ENCODE data around the gene CHAC2. TPM values are rescaled to one million over a fixed set of nuclear protein-coding genes. Genes with fewer than 3 reads are reported as not detected.
A peak's percentile ranks its signal among the peaks of the same experiment; 100 is the strongest.

Gene CHAC2
- total RNA-seq, 1 experiment from 2014 or later: 21.3 TPM

DNA sequence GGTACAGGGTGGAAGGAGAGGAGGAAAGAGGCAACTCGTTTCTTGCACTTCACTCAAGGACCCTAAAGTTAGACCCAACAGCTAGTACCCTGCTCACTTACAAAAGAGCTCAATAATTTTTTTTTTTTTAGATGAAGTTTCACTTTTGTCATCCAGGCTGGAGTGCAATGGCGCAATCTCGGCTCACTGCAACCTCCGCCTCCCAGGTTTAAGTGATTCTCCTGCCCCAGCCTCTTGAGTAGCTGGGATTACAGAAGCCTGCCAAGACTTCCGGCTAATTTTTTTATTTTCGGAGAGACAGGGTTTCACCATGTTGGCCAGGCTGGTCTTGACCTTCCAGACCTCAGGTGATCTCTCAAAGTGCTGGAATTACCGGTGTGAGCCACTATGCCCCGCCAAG is 15.1 kb downstream of the CHAC2 start:
- Histone ChIP-seq H3K27ac (ENCODE audit: low read length) (no peak overlapping the region), H3K27me3 (ENCODE audit: low read length) (no peaks in the 10 kb centered on the region), H3K79me2 (ENCODE audit: low read length) (peaks cover 98% of the 10 kb centered on the region), H3K4me2 (ENCODE audit: low read depth, low read length, poor library complexity, severe bottlenecking) (no peak overlapping the region), H4K20me1 (ENCODE audit: insufficient read depth, low read depth, low read length) (peaks cover 7% of the 10 kb centered on the region; the same call in 1 of the 2 replicates), H2AFZ (ENCODE audit: low read length) (no peak overlapping the region), H3K4me1 (ENCODE audit: low read length) (peaks cover 34% of the 10 kb centered on the region), H3K9me2 (replicated peaks; ENCODE audit: insufficient read depth, low read length) (no peaks in the 10 kb centered on the region), H3K9me3 (ENCODE audit: low read length) (no peaks in the 10 kb centered on the region), H3K4me3 (ENCODE audit: low read length) (no peak overlapping the region), H3K36me3 (ENCODE audit: insufficient read depth, low read length) (peaks cover 35% of the 10 kb centered on the region), H3K9ac (ENCODE audit: low read length) (no peak overlapping the region)
- DNase-seq: no peak

DNA sequence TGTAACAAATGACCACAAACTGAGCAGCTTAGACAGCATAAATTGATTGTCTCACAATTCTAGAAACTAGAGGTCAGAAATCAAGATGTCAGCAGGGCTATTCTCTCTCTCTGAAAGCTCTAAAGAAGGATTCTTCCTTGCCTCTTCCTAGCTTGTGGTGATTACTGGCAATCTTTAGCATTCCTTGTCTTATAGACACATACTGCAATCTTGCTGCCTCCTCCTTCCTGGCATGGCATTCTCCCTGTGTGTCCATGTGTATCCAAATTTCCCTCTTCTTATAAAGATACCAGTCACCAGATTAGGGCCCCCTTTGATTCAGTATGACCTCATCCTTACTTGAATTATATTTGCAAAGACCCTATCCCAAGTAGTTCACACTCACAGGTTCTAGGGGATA is 16.8 kb downstream of the CHAC2 start:
- DNase-seq: no peak
- H3K4me2 ChIP-seq (ENCODE audit: low read depth, low read length, poor library complexity, severe bottlenecking): peak overlapping the region; percentile 90
- peaks cover 8% of the 10 kb centered on the region; the same call in 1 of the 2 replicates for H4K20me1 ChIP-seq (ENCODE audit: insufficient read depth, low read depth, low read length)
- no peak overlapping the region for H2AFZ ChIP-seq (ENCODE audit: low read length)
- H3K9me2 ChIP-seq (replicated peaks; ENCODE audit: insufficient read depth, low read length): no peaks in the 10 kb centered on the region
- H3K79me2 ChIP-seq (ENCODE audit: low read length): peaks cover 99% of the 10 kb centered on the region
- H3K36me3 ChIP-seq (ENCODE audit: insufficient read depth, low read length): peaks cover 25% of the 10 kb centered on the region
- H3K9me3 ChIP-seq (ENCODE audit: low read length): no peaks in the 10 kb centered on the region
- peaks cover 40% of the 10 kb centered on the region for H3K4me1 ChIP-seq (ENCODE audit: low read length)
- no peak overlapping the region for H3K27ac ChIP-seq (ENCODE audit: low read length)
- H3K4me3 ChIP-seq (ENCODE audit: low read length): peak overlapping the region; percentile 96
- peak overlapping the region; percentile 97 for H3K9ac ChIP-seq (ENCODE audit: low read length)
- no peaks in the 10 kb centered on the region for H3K27me3 ChIP-seq (ENCODE audit: low read length)

DNA sequence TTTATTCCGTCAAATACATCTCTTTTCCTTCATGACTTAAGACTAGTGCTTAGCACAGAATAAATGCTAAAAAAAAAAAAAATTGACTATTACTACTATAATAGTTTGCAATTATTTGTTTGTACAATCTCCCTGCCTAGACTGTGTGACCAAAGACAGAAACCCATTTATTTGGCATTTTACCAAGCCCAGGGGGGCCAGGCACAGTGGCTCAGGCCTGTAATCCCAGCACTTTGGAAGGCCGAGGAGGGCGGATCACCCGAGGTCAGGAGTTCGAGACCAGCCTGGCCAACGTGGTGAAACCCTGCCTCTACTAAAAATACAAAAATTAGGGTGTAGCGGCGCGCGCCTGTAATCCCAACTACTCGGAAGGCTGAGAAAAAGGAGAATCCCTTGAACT is 17.8 kb downstream of the CHAC2 start:
- Histone ChIP-seq H3K9me3 (ENCODE audit: low read length) (no peaks in the 10 kb centered on the region), H3K27me3 (ENCODE audit: low read length) (no peaks in the 10 kb centered on the region), H2AFZ (ENCODE audit: low read length) (no peak overlapping the region), H3K9ac (ENCODE audit: low read length) (peak overlapping the region; percentile 97), H3K4me2 (ENCODE audit: low read depth, low read length, poor library complexity, severe bottlenecking) (peak overlapping the region; percentile 90), H3K4me3 (ENCODE audit: low read length) (peak overlapping the region; percentile 96), H3K4me1 (ENCODE audit: low read length) (peaks cover 39% of the 10 kb centered on the region), H3K79me2 (ENCODE audit: low read length) (peaks cover 99% of the 10 kb centered on the region), H3K36me3 (ENCODE audit: insufficient read depth, low read length) (peaks cover 17% of the 10 kb centered on the region), H3K9me2 (replicated peaks; ENCODE audit: insufficient read depth, low read length) (no peaks in the 10 kb centered on the region), H3K27ac (ENCODE audit: low read length) (peak overlapping the region; percentile 77), H4K20me1 (ENCODE audit: insufficient read depth, low read depth, low read length) (peaks cover 8% of the 10 kb centered on the region; the same call in 1 of the 2 replicates)
- DNase-seq: no peak

DNA sequence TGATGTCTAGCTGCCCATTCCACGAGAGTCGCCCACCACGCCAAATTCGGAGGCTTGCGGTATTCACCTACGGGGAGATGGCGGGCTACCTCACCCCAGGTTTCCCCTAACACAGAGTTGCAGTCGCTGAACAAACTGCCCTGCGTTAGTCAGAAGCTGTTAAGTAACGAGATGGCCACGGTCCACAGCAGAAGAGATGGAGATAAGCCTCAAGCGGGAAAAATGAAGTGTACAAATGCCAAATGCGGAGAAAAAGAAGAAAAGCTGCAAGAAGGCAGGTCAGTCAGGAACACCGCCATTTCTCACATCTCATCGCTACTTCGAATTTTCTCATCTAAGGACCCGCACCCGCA is 18.7 kb downstream of the CHAC2 start:
- Histone ChIP-seq H3K9ac (ENCODE audit: low read length) (peak overlapping the region; percentile 97), H3K4me2 (ENCODE audit: low read depth, low read length, poor library complexity, severe bottlenecking) (peak overlapping the region; percentile 90), H4K20me1 (ENCODE audit: insufficient read depth, low read depth, low read length) (peaks cover 8% of the 10 kb centered on the region; the same call in 1 of the 2 replicates), H3K79me2 (ENCODE audit: low read length) (peaks cover 99% of the 10 kb centered on the region), H3K9me3 (ENCODE audit: low read length) (no peaks in the 10 kb centered on the region), H3K4me3 (ENCODE audit: low read length) (peak overlapping the region; percentile 96), H3K27ac (ENCODE audit: low read length) (peak overlapping the region; percentile 77), H2AFZ (ENCODE audit: low read length) (peak overlapping the region; percentile 68; the same call in 1 of the 2 replicates), H3K36me3 (ENCODE audit: insufficient read depth, low read length) (peaks cover 16% of the 10 kb centered on the region), H3K27me3 (ENCODE audit: low read length) (no peaks in the 10 kb centered on the region), H3K9me2 (replicated peaks; ENCODE audit: insufficient read depth, low read length) (no peaks in the 10 kb centered on the region), H3K4me1 (ENCODE audit: low read length) (peaks cover 46% of the 10 kb centered on the region)
- peak; percentile 71 for DNase-seq

DNA sequence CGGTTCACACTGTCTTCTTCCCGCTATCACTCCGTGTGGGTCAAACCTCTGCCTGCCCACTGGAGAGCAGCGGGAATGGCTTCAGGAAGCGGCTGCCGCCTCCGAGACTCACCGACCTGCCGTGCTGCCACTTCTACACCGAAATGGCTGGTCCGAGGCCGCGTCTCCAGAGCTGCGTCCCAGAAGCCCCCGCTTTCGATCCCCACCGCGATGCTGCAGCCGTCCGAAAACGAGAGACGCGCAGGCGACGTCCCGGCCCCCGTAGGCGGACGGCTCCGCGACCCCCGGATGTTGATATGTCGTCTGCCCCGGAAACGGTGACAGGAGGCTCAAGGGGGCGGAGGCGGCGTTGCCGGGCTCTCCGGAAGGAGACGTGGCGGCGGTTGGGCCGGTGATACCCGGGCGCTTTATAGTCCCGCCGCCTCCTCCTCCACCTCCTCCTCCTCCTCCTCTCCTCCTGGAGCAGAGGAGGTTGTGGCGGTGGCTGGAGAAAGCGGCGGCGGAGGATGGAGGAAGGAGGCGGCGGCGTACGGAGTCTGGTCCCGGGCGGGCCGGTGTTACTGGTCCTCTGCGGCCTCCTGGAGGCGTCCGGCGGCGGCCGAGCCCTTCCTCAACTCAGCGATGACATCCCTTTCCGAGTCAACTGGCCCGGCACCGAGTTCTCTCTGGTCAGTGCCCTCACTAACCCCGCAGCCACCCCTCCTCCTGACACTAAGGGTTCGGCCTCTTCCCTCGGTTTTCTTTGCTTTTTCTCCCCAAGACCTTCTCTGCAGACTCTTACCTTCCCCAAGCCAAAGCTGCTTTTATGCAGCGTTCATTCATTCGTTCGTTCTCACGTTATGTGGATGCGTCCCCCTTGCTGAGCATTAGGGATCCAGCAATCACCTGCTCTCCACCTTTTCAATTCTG is 19.4 kb downstream of the CHAC2 start, which contains the start of the genes ASB3 and ERLEC1:
Gene ASB3, minus strand, starts transcription at position 249 of the 909 bp plus-strand sequence. CDS start 21,381 bp downstream, outside the sequence.
Gene ERLEC1, plus strand, starts transcription at position 340 of the 909 bp plus-strand sequence. Its CDS starts 167 bp downstream, at position 507.
- H3K9ac ChIP-seq (ENCODE audit: low read length): peak within 1 kb of the TSS; percentile 97
- H3K4me1 ChIP-seq (ENCODE audit: low read length): peaks cover 46% of the 10 kb centered on the region
- no peaks in the 10 kb centered on the region for H3K9me2 ChIP-seq (replicated peaks; ENCODE audit: insufficient read depth, low read length)
- peaks cover 99% of the 10 kb centered on the region for H3K79me2 ChIP-seq (ENCODE audit: low read length)
- peaks cover 8% of the 10 kb centered on the region; the same call in 1 of the 2 replicates for H4K20me1 ChIP-seq (ENCODE audit: insufficient read depth, low read depth, low read length)
- peak within 1 kb of the TSS; percentile 68; the same call in 1 of the 2 replicates for H2AFZ ChIP-seq (ENCODE audit: low read length)
- H3K9me3 ChIP-seq (ENCODE audit: low read length): no peaks in the 10 kb centered on the region
- H3K4me2 ChIP-seq (ENCODE audit: low read depth, low read length, poor library complexity, severe bottlenecking): peak within 1 kb of the TSS; percentile 90
- peak within 1 kb of the TSS; percentile 96 for H3K4me3 ChIP-seq (ENCODE audit: low read length)
- H3K27ac ChIP-seq (ENCODE audit: low read length): peak within 1 kb of the TSS; percentile 77
- peaks cover 9% of the 10 kb centered on the region for H3K36me3 ChIP-seq (ENCODE audit: insufficient read depth, low read length)
- peak; percentile 96 for DNase-seq
- H3K27me3 ChIP-seq (ENCODE audit: low read length): no peaks in the 10 kb centered on the region

DNA sequence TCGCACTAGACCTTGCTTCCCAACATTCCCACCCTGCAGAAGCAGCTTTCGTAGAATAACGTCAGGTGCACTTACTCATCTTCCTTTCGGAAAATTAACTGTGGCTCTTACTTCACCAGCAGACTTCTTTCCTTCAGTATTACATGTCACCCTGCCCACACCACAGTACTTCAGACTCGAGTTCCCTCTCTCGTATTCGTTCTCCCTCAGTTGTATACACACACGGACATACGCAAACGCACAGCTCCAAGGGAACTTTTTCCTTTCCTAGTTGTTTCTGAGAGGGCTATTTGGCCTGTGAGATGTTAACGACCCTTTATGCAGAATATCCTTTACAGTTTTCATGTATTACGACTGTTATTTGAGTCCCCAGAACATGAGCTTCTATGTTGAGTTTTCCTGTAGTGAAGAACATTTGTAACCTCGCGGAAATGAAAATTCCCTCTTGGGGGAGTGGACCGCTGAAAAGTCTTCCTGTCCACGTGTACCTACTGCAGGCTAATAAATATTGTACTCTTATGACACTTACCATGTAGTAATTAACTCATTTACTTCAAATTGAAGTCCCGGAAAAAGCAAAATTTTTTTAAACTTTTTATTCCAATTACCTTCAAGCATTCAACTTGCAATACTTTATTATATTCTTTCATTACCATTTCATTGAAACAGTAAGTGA is 20.1 kb downstream of the CHAC2 start:
- Histone ChIP-seq H3K4me3 (ENCODE audit: low read length) (peak overlapping the region; percentile 96), H3K79me2 (ENCODE audit: low read length) (peaks cover 99% of the 10 kb centered on the region), H2AFZ (ENCODE audit: low read length) (no peak overlapping the region; the same call in 1 of the 2 replicates), H3K4me2 (ENCODE audit: low read depth, low read length, poor library complexity, severe bottlenecking) (peak overlapping the region; percentile 90), H3K27me3 (ENCODE audit: low read length) (no peaks in the 10 kb centered on the region), H4K20me1 (ENCODE audit: insufficient read depth, low read depth, low read length) (peaks cover 8% of the 10 kb centered on the region; the same call in 1 of the 2 replicates), H3K27ac (ENCODE audit: low read length) (peak overlapping the region; percentile 77), H3K9ac (ENCODE audit: low read length) (peak overlapping the region; percentile 97), H3K9me2 (replicated peaks; ENCODE audit: insufficient read depth, low read length) (no peaks in the 10 kb centered on the region), H3K4me1 (ENCODE audit: low read length) (peaks cover 46% of the 10 kb centered on the region), H3K9me3 (ENCODE audit: low read length) (no peaks in the 10 kb centered on the region), H3K36me3 (ENCODE audit: insufficient read depth, low read length) (peaks cover 1% of the 10 kb centered on the region; the same call in 1 of the 2 replicates)
- peak; percentile 56 for DNase-seq

DNA sequence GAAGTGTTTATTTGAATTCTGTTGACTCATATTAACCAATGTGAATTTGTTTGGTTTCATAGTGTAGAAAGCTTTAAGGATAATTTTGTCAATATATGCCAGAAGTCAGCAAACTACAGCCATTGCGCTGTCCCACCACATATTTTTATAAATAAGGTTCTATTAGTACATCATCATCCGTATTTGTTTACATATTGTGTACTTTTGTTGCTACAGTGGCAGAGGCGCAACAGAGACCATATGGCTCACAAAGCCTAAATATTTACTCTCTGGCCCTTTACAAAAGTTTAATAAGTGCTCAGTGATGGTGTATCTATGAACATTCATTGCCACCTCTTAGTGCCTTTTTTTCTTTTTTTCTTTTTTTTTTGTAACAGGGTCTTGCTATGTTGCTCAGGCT is 25.7 kb downstream of the CHAC2 start:
- Histone ChIP-seq H3K27me3 (ENCODE audit: low read length) (no peaks in the 10 kb centered on the region), H3K4me2 (ENCODE audit: low read depth, low read length, poor library complexity, severe bottlenecking) (no peak overlapping the region), H3K79me2 (ENCODE audit: low read length) (peaks cover 64% of the 10 kb centered on the region)

DNA sequence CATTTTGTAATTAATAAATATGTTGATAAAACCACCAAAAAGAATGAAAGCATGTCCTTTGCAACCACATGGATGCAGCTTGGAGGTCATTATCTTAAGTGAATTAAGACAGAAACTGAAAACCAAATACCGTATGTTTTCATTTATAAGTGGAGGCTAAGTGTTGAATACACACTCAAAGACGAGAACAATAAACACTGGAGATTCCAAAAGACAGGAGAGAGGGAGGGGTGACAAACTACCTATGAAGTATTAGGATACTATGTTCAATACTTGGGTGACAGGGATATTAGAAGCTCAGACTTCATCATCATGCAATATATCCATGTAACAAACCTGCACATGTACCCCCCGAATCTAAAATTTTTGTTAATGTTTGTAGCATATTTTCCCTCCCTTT is 26.2 kb downstream of the CHAC2 start:
- DNase-seq: no peak
- peaks cover 27% of the 10 kb centered on the region for H3K36me3 ChIP-seq (ENCODE audit: insufficient read depth, low read length)

More for the DNA sequence above, 25.7 kb downstream of the CHAC2 start:
- Histone ChIP-seq H3K27ac (ENCODE audit: low read length) (no peak overlapping the region), H3K9me3 (ENCODE audit: low read length) (no peaks in the 10 kb centered on the region), H3K9me2 (replicated peaks; ENCODE audit: insufficient read depth, low read length) (no peaks in the 10 kb centered on the region), H3K4me1 (ENCODE audit: low read length) (peaks cover 18% of the 10 kb centered on the region), H3K36me3 (ENCODE audit: insufficient read depth, low read length) (peaks cover 24% of the 10 kb centered on the region; the same call in 1 of the 2 replicates), H2AFZ (ENCODE audit: low read length) (no peak overlapping the region), H3K4me3 (ENCODE audit: low read length) (no peak overlapping the region), H4K20me1 (ENCODE audit: insufficient read depth, low read depth, low read length) (no peaks in the 10 kb centered on the region), H3K9ac (ENCODE audit: low read length) (no peak overlapping the region)
- no peak for DNase-seq

More for the DNA sequence above, 26.2 kb downstream of the CHAC2 start:
- H4K20me1 ChIP-seq (ENCODE audit: insufficient read depth, low read depth, low read length): no peaks in the 10 kb centered on the region
- no peak overlapping the region for H3K4me3 ChIP-seq (ENCODE audit: low read length)
- no peak overlapping the region for H3K27ac ChIP-seq (ENCODE audit: low read length)
- peaks cover 12% of the 10 kb centered on the region for H3K4me1 ChIP-seq (ENCODE audit: low read length)
- peaks cover 58% of the 10 kb centered on the region for H3K79me2 ChIP-seq (ENCODE audit: low read length)
- no peaks in the 10 kb centered on the region for H3K9me3 ChIP-seq (ENCODE audit: low read length)
- H2AFZ ChIP-seq (ENCODE audit: low read length): no peak overlapping the region
- H3K9me2 ChIP-seq (replicated peaks; ENCODE audit: insufficient read depth, low read length): no peaks in the 10 kb centered on the region
- no peak overlapping the region for H3K9ac ChIP-seq (ENCODE audit: low read length)
- H3K27me3 ChIP-seq (ENCODE audit: low read length): no peaks in the 10 kb centered on the region
- no peak overlapping the region for H3K4me2 ChIP-seq (ENCODE audit: low read depth, low read length, poor library complexity, severe bottlenecking)
